Liver (tissue), 9 donors: ENCODE measurements around the gene TSPEAR. TPM values are rescaled to one million over a fixed set of nuclear protein-coding genes. Genes with fewer than 3 reads are reported as not detected.
"Not testable (repeated sequence)": the region's sequence is repeated elsewhere in the genome, so short reads cannot be mapped to it uniquely, and the experiment has no call there.

Experiments used
- DNase-seq: peaks from one replicate; pipeline ENCODE4 v3.0.0-alpha.2; 2017; ENCODE audit warnings: low spot score
- H3K27ac ChIP-seq, 2 donors: one replicate each; pipeline ENCODE4 v1.7.0; 2013; ENCODE audit warnings: inconsistent platforms in 2 of 2, low read length in 2 of 2, control low read depth in 1 of 2, low read depth in 1 of 2, mild to moderate bottlenecking in 1 of 2
- H3K27me3 ChIP-seq, 4 donors: one replicate each; pipeline versions ENCODE4 v1.6.1 to v1.7.0; 2013; ENCODE audit warnings: low read length in 3 of 4, inconsistent platforms in 1 of 4, mild to moderate bottlenecking in 1 of 4, moderate library complexity in 1 of 4; ENCODE audit not compliant: control insufficient read depth in 4 of 4, insufficient read depth in 4 of 4
- H3K36me3 ChIP-seq, 4 donors: one replicate each; pipeline versions ENCODE4 v1.6.1 to v1.7.0; 2013; ENCODE audit warnings: low read length in 3 of 4, mild to moderate bottlenecking in 3 of 4, low read depth in 1 of 4, moderate library complexity in 1 of 4; ENCODE audit not compliant: control insufficient read depth in 4 of 4, insufficient read depth in 3 of 4
- H3K4me1 ChIP-seq, 4 donors: one replicate each; pipeline versions ENCODE4 v1.6.1 to v1.7.0; 2013; ENCODE audit warnings: low read length in 3 of 4, mild to moderate bottlenecking in 3 of 4, moderate library complexity in 1 of 4; ENCODE audit not compliant: control insufficient read depth in 4 of 4, insufficient read depth in 4 of 4
- H3K4me3 ChIP-seq, 3 donors: one replicate each; pipeline versions ENCODE4 v1.6.1 to v1.7.0; 2013; ENCODE audit warnings: low read length in 3 of 3, control low read depth in 1 of 3, low read depth in 1 of 3, mild to moderate bottlenecking in 1 of 3
- H3K9ac ChIP-seq, 2 donors: one replicate each; pipeline ENCODE4 v1.7.0; 2013; ENCODE audit warnings: low read length in 2 of 2, mild to moderate bottlenecking in 2 of 2, moderate library complexity in 2 of 2, control low read depth in 1 of 2, low read depth in 1 of 2
- H3K9me3 ChIP-seq, 4 donors: one replicate each; pipeline versions ENCODE4 v1.6.1 to v1.7.0; 2013; ENCODE audit warnings: low read length in 3 of 4; ENCODE audit not compliant: control insufficient read depth in 4 of 4
- EGR1 ChIP-seq, 2 donors: IDR thresholded peaks; 2 replicates each; pipeline ENCODE4 v1.6.1; 2016 to 2018; ENCODE audit warnings: antibody characterized with exemption in 2 of 2, low read depth in 2 of 2
- FOXA1 ChIP-seq: IDR thresholded peaks from 2 replicates; pipeline ENCODE4 v1.6.1; 2016; ENCODE audit warnings: antibody characterized with exemption
- GABPA ChIP-seq, 2 donors: IDR thresholded peaks in 1 of 2; conservative IDR thresholded peaks in 1 of 2; 2 replicates each; pipeline ENCODE4 v1.6.1; 2016; ENCODE audit warnings: antibody characterized with exemption in 2 of 2, mild to moderate bottlenecking in 1 of 2, moderate library complexity in 1 of 2
- HNF4G ChIP-seq: IDR thresholded peaks from 2 replicates; pipeline ENCODE4 v1.6.1; 2016; ENCODE audit warnings: antibody characterized with exemption
- JUND ChIP-seq, 2 donors: IDR thresholded peaks; 2 replicates each; pipeline ENCODE4 v1.6.1; 2016; ENCODE audit warnings: antibody characterized with exemption in 2 of 2
- NR2F2 ChIP-seq: IDR thresholded peaks from 2 replicates; pipeline ENCODE4 v1.6.1; 2016; ENCODE audit warnings: antibody characterized with exemption
- RXRA ChIP-seq, 2 donors: IDR thresholded peaks; 2 replicates each; pipeline ENCODE4 v1.6.1; 2017 to 2018; ENCODE audit warnings: antibody characterized with exemption in 2 of 2, mild to moderate bottlenecking in 1 of 2
- WGBS: extraction: QIAGEN DNeasy Blood & Tissue Kit; methylation state at CpG from one replicate; pipeline ENCODE4 v1.1.7; 2013; 5-methylcytosine and 5-hydroxymethylcytosine counted together
- polyA plus RNA-seq, 2 donors: library from polyadenylated mRNA; stranded (reverse) in 1 of 2; unstranded in 1 of 2; fragments of 200-250 nt in 1 of 2; fragments of >200 nt in 1 of 2; fragmentation: Nextera tagmentation in 1 of 2; extraction: Ambion mirVana in 1 of 2; gene quantifications; one replicate each; pipeline versions ENCODE4 v1.2.1 to v1.2.3, GENCODE V29; 2013 to 2015
- total RNA-seq, 2 donors: library from RNA; depleted of rRNA; stranded (reverse); fragments of >200 nt; gene quantifications; one replicate each; pipeline ENCODE4 v1.2.3, GENCODE V29; 2014
- TF ChIP-seq, protein P1 (sequence below): fragments of 150-350 bp; IDR thresholded peaks from 2 replicates; pipeline ENCODE4 v1.5.1; 2017; ENCODE audit warnings: improper control_type of control experiment, low read depth, low read length; ENCODE audit not compliant: missing input control
- TF ChIP-seq, protein P2 (sequence below): IDR thresholded peaks from 2 replicates; pipeline ENCODE4 v1.6.1; 2016; ENCODE audit warnings: antibody characterized with exemption
- TF ChIP-seq, protein P3 (sequence below): IDR thresholded peaks from 2 replicates; pipeline ENCODE4 v1.6.1; 2016; ENCODE audit warnings: antibody characterized with exemption
- TF ChIP-seq, protein P4 (sequence below): IDR thresholded peaks from 2 replicates; pipeline ENCODE4 v1.6.1; 2016; ENCODE audit warnings: antibody characterized with exemption, mild to moderate bottlenecking
- TF ChIP-seq, protein P5 (sequence below): IDR thresholded peaks from 2 replicates; pipeline ENCODE4 v1.6.1; 2016; ENCODE audit warnings: antibody characterized with exemption
- donor health status: healthy.
- donor health status: healthy.
- donor health status: healthy.
- donor health status: healthy.
- donor health status: healthy.

The TSPEAR gene
- total and polyA plus RNA-seq, 4 donors = under 0.01 to 0.14 (median 0.01) TPM; not detected in 1

DNA sequence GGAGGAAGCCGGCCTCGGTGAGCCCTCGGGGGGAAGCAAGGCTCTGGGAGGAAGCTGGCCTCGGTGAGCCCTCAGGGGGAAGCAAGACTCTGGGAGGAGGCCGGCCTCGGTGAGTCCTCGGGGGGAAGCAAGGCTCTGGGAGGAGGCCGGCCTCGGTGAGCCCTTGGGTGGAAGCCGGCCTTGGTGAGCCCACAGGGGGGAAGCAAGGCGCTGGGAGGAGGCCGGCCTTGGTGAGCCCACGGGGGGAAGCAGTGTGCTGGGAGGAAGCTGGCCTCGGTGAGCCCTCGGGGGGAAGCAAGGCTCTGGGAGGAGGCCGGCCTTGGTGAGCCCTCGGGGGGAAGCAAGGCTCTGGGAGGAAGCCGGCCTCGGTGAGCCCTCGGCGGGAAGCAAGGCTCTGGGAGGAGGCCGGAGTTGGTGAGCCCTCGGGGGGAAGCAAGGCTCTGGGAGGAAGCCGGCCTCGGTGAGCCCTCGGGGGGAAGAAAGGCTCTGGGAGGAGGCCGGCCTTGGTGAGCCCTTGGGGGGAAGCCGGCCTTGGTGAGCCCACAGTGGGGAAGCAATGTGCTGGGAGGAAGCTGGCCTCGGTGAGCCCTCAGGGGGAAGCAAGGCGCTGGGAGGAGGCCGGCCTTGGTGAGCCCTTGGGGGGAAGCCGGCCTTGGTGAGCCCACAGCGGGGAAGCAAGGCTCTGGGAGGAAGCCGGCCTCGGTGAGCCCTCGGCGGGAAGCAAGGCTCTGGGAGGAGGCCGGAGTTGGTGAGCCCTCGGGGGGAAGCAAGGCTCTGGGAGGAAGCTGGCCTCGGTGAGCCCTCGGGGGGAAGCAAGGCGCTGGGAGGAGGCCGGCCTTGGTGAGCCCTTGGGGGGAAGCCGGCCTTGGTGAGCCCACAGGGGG lies 208.1 kb downstream of the TSPEAR start:
- not testable (repeated sequence) for H3K36me3 ChIP-seq

DNA sequence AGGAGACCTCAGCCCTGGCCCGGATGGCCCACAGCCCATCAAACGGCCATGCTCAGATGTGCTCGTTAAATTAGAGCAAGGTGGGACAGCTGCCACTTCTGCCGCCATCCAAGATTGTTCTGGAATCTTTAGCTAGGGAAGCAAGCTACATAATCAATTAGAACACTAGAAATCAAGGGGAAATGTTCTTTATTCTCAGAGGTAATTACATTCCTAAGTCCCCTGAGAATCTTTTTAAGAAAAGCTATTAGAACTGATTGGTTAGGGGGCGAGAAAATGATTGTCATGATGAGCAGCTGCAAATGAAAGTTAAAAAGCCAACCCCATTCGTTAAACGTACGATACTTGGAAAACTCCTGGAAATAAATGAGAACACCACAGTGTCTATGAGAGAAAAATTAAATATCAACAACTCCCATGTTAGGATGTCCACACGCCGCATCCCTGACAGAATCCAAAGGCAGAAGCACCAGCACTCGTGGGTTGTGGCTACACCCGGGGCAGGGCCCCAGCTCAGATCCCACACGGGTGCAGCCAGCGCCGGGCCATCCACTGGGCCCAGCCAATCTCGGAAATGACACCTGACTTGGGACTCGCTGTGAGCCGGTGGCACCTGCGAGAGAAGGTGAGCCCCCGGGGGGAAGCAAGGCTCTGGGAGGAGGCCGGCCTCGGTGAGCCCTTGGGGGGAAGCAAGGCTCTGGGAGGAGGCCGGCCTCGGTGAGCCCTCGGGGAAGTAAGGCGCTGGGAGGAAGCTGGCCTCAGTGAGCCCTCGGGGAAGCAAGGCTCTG lies 209.0 kb downstream of the TSPEAR start:
- H3K9ac ChIP-seq = no peak overlapping the region
- TF ChIP-seq, protein P1, sequence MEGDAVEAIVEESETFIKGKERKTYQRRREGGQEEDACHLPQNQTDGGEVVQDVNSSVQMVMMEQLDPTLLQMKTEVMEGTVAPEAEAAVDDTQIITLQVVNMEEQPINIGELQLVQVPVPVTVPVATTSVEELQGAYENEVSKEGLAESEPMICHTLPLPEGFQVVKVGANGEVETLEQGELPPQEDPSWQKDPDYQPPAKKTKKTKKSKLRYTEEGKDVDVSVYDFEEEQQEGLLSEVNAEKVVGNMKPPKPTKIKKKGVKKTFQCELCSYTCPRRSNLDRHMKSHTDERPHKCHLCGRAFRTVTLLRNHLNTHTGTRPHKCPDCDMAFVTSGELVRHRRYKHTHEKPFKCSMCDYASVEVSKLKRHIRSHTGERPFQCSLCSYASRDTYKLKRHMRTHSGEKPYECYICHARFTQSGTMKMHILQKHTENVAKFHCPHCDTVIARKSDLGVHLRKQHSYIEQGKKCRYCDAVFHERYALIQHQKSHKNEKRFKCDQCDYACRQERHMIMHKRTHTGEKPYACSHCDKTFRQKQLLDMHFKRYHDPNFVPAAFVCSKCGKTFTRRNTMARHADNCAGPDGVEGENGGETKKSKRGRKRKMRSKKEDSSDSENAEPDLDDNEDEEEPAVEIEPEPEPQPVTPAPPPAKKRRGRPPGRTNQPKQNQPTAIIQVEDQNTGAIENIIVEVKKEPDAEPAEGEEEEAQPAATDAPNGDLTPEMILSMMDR = no peak
- TF ChIP-seq NR2F2 = no peak
- TF ChIP-seq FOXA1 = no peak
- no peak for TF ChIP-seq RXRA (IDR thresholded peaks at IDR 0.05)
- TF ChIP-seq EGR1 (IDR thresholded peaks at IDR 0.05; ENCODE audit: low read depth in 2 of 2) = no peak
- TF ChIP-seq, protein P2, sequence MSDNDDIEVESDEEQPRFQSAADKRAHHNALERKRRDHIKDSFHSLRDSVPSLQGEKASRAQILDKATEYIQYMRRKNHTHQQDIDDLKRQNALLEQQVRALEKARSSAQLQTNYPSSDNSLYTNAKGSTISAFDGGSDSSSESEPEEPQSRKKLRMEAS = no peak
- no peak for TF ChIP-seq HNF4G
- TF ChIP-seq JUND (IDR thresholded peaks at IDR 0.05) = no peak
- no peak for TF ChIP-seq GABPA (IDR thresholded peaks at IDR 0.05 in 1 of 2, conservative IDR thresholded peaks at IDR 0.05 in 1 of 2)
- TF ChIP-seq, protein P3, sequence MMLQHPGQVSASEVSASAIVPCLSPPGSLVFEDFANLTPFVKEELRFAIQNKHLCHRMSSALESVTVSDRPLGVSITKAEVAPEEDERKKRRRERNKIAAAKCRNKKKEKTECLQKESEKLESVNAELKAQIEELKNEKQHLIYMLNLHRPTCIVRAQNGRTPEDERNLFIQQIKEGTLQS = no peak
- TF ChIP-seq, protein P4, sequence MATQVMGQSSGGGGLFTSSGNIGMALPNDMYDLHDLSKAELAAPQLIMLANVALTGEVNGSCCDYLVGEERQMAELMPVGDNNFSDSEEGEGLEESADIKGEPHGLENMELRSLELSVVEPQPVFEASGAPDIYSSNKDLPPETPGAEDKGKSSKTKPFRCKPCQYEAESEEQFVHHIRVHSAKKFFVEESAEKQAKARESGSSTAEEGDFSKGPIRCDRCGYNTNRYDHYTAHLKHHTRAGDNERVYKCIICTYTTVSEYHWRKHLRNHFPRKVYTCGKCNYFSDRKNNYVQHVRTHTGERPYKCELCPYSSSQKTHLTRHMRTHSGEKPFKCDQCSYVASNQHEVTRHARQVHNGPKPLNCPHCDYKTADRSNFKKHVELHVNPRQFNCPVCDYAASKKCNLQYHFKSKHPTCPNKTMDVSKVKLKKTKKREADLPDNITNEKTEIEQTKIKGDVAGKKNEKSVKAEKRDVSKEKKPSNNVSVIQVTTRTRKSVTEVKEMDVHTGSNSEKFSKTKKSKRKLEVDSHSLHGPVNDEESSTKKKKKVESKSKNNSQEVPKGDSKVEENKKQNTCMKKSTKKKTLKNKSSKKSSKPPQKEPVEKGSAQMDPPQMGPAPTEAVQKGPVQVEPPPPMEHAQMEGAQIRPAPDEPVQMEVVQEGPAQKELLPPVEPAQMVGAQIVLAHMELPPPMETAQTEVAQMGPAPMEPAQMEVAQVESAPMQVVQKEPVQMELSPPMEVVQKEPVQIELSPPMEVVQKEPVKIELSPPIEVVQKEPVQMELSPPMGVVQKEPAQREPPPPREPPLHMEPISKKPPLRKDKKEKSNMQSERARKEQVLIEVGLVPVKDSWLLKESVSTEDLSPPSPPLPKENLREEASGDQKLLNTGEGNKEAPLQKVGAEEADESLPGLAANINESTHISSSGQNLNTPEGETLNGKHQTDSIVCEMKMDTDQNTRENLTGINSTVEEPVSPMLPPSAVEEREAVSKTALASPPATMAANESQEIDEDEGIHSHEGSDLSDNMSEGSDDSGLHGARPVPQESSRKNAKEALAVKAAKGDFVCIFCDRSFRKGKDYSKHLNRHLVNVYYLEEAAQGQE = no peak
- TF ChIP-seq, protein P5, sequence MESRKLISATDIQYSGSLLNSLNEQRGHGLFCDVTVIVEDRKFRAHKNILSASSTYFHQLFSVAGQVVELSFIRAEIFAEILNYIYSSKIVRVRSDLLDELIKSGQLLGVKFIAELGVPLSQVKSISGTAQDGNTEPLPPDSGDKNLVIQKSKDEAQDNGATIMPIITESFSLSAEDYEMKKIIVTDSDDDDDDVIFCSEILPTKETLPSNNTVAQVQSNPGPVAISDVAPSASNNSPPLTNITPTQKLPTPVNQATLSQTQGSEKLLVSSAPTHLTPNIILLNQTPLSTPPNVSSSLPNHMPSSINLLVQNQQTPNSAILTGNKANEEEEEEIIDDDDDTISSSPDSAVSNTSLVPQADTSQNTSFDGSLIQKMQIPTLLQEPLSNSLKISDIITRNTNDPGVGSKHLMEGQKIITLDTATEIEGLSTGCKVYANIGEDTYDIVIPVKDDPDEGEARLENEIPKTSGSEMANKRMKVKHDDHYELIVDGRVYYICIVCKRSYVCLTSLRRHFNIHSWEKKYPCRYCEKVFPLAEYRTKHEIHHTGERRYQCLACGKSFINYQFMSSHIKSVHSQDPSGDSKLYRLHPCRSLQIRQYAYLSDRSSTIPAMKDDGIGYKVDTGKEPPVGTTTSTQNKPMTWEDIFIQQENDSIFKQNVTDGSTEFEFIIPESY = no peak
- no peak overlapping the region for H3K27ac ChIP-seq
- H3K27me3 ChIP-seq = no peaks in the 10 kb centered on the region
- no peaks in the 10 kb centered on the region for H3K4me1 ChIP-seq
- WGBS = 90% methylated on average over 27 of the region's 27 CpGs
- no peaks in the 10 kb centered on the region for H3K36me3 ChIP-seq
- no peak for DNase-seq
- no peaks in the 10 kb centered on the region for H3K9me3 ChIP-seq
- no peak overlapping the region for H3K4me3 ChIP-seq

More for the DNA sequence above, 208.1 kb downstream of the TSPEAR start:
- WGBS = 89% methylated on average over 44 of the region's 44 CpGs
- H3K9me3 ChIP-seq, H3K9ac ChIP-seq, H3K27ac ChIP-seq, DNase-seq, H3K4me1 ChIP-seq, H3K27me3 ChIP-seq, H3K4me3 ChIP-seq: not testable (repeated sequence)
